K562 (cell line): Measurements from ENCODE around the gene SSTR5. TPM values are rescaled to one million over a fixed set of nuclear protein-coding genes. Genes with fewer than 3 reads are reported as not detected.

ENCODE experiments used
- ATAC-seq: fragments of 200-7000 bp; cut with Tn5 transposase; 3 replicates; pipeline ENCODE4 v1.9.1; 2020; ENCODE audit warnings: moderate library complexity
- BruUV-seq: library from RNA; stranded (reverse); fragments of 400-500 nt; replicated peaks from 2 replicates; lab custom pipeline; 2021; lab: Mats Ljungman, UMichigan
- CTCF ChIA-PET: fragments of 300-600 bp; formaldehyde crosslinking; extraction: SDS; loops from one replicate; lab custom pipeline; 2021; ENCODE audit warnings: low intra/inter-chr PET ratio; lab: Yijun Ruan, JAX
- POLR2A ChIA-PET: fragments of 300-600, 350-650 bp; sonication (Branson Sonifier 250); formaldehyde crosslinking; extraction: SDS; loops from one replicate; lab custom pipeline; 2021; ENCODE audit warnings: antibody characterized with exemption, inconsistent platforms; lab: Yijun Ruan, JAX
- DNase-seq, 4 experiments: peaks; one replicate each; pipeline versions ENCODE4 v3.0.0 to v3.0.0-alpha.2; 2011 to 2018; ENCODE audit warnings: low spot score in 3 of 4, mixed read lengths in 3 of 4; ENCODE audit errors: extremely low read depth in 1 of 4
- FAIRE-seq: peaks from 2 replicates; lab custom pipeline; 2011; peaks lifted over from hg19 to GRCh38; lab: Jason Lieb, UNC
- H2AFZ ChIP-seq: 2 replicates; pipeline ENCODE4 v1.6.0; 2011; ENCODE audit warnings: low read depth, low read length, control low read depth, inconsistent platforms
- H3K27ac ChIP-seq: fragments of 200-600 bp; 3 replicates; pipeline ENCODE4 v1.8.0; 2011; ENCODE audit warnings: low read depth, mild to moderate bottlenecking, control low read depth, inconsistent platforms, low read length, moderate library complexity, mixed read lengths; ENCODE audit errors: extremely low read depth
- H3K27me3 ChIP-seq, 2 experiments: fragments of 300-600 bp in 1 of 2; 2 replicates in 1 of 2; 3 replicates in 1 of 2; pipeline versions ENCODE4 v1.6.0 to v1.8.0; 2011; ENCODE audit warnings: inconsistent platforms in 2 of 2, low read length in 2 of 2, mild to moderate bottlenecking in 1 of 2, mixed read lengths in 1 of 2, moderate library complexity in 1 of 2; ENCODE audit not compliant: control insufficient read depth in 2 of 2, insufficient read depth in 2 of 2
- H3K36me3 ChIP-seq: fragments of 300-600 bp; 3 replicates; pipeline ENCODE4 v1.8.0; 2011; ENCODE audit warnings: mild to moderate bottlenecking, low read length, inconsistent platforms; ENCODE audit not compliant: control insufficient read depth, insufficient read depth
- H3K4me1 ChIP-seq, 2 experiments: fragments of 200-600 bp in 1 of 2; replicated peaks in 1 of 2; 2 replicates in 1 of 2; 3 replicates in 1 of 2; pipeline versions ENCODE4 v1.5.1 to v1.8.0; 2011; ENCODE audit warnings: inconsistent platforms in 2 of 2, low read length in 2 of 2, mild to moderate bottlenecking in 1 of 2, mixed read lengths in 1 of 2, moderate library complexity in 1 of 2; ENCODE audit not compliant: control insufficient read depth in 2 of 2, insufficient read depth in 2 of 2
- H3K4me2 ChIP-seq: 2 replicates; pipeline ENCODE4 v1.6.1; 2011; ENCODE audit warnings: low read length, control low read depth, inconsistent platforms, mixed read lengths; ENCODE audit not compliant: insufficient read depth
- H3K4me3 ChIP-seq: fragments of 200-600 bp; sonication (generic), shearing (Covaris generic); 2 replicates; pipeline ENCODE4 v1.5.1; 2016; ENCODE audit warnings: control low read depth, inconsistent platforms
- H3K79me2 ChIP-seq: fragments of 200-600 bp; 3 replicates; pipeline ENCODE4 v1.8.0; 2011; ENCODE audit warnings: low read length, inconsistent platforms; ENCODE audit not compliant: control insufficient read depth, insufficient read depth
- H3K9ac ChIP-seq, 2 experiments: 2 replicates each; pipeline versions ENCODE4 v1.6.0 to v1.6.1; 2011; ENCODE audit warnings: low read depth in 2 of 2, low read length in 2 of 2, control low read depth in 1 of 2, inconsistent platforms in 1 of 2, mild to moderate bottlenecking in 1 of 2, mixed read lengths in 1 of 2; ENCODE audit not compliant: insufficient read depth in 1 of 2
- H3K9me1 ChIP-seq: one replicate; pipeline ENCODE4 v1.6.0; 2011; ENCODE audit warnings: inconsistent platforms, mild to moderate bottlenecking, low read length, moderate library complexity; ENCODE audit not compliant: control insufficient read depth, insufficient read depth
- H3K9me3 ChIP-seq: replicated peaks from 2 replicates; pipeline ENCODE4 v1.5.1; 2011; ENCODE audit warnings: low read depth, low read length, inconsistent platforms; ENCODE audit not compliant: control insufficient read depth, insufficient read depth
- H4K20me1 ChIP-seq: replicated peaks from 2 replicates; pipeline ENCODE4 v1.6.1; 2011; ENCODE audit warnings: low read length, inconsistent platforms, mixed read lengths; ENCODE audit not compliant: control insufficient read depth, insufficient read depth
- BRD9 ChIP-seq: fragments of 450-650 bp; IDR thresholded peaks from 2 replicates; pipeline ENCODE4 v1.6.1; 2018; ENCODE audit warnings: low read depth; ENCODE audit not compliant: partially characterized antibody
- CBX2 ChIP-seq: fragments of 200-600 bp; sonication (generic); IDR thresholded peaks from one replicate; pipeline ENCODE4 v1.6.1; 2012; ENCODE audit warnings: mild to moderate bottlenecking, low read length, inconsistent platforms; ENCODE audit not compliant: insufficient read depth, poor library complexity, severe bottlenecking
- CXXC5 ChIP-seq: fragments of 250-450 bp; sonication (Bioruptor Pico); IDR thresholded peaks from 2 replicates; pipeline ENCODE4 v1.8.0; 2022; ENCODE audit warnings: inconsistent platforms, mild to moderate bottlenecking, moderate library complexity
- HEY1 ChIP-seq: fragments of 250-450 bp; sonication (Bioruptor Pico); IDR thresholded peaks from 2 replicates; pipeline ENCODE4 v1.5.0; 2020; ENCODE audit warnings: mild to moderate bottlenecking, moderate library complexity, borderline replicate concordance
- JUND ChIP-seq, 2 experiments: IDR thresholded peaks; 2 replicates in 1 of 2; 3 replicates in 1 of 2; pipeline ENCODE4 v1.6.1; 2011; ENCODE audit warnings: borderline replicate concordance in 2 of 2, low read depth in 2 of 2, low read length in 2 of 2, improper control_type of control experiment in 1 of 2, missing biosample characterization in 1 of 2, missing genetic modification characterization in 1 of 2, missing genetic modification reagents in 1 of 2
- MCM2 ChIP-seq: fragments of 450-650 bp; IDR thresholded peaks from 2 replicates; pipeline ENCODE4 v1.6.1; 2017; ENCODE audit warnings: low read depth, mild to moderate bottlenecking
- RREB1 ChIP-seq: fragments of 250-450 bp; sonication (Bioruptor Pico); IDR thresholded peaks from 2 replicates; pipeline ENCODE4 v1.4.0; 2020
- SMAD1 ChIP-seq: fragments of 150-350 bp; IDR thresholded peaks from 2 replicates; pipeline ENCODE4 v1.6.1; 2014; ENCODE audit warnings: low read length, low read depth; ENCODE audit not compliant: partially characterized antibody
- WGBS: fragments of 100-300 bp; shearing (Covaris generic); methylation state at CpG from one replicate; pipeline ENCODE4 v1.1.6; 2016; ENCODE audit warnings: low coverage, mixed read lengths; ENCODE audit not compliant: insufficient coverage; ENCODE audit errors: missing lambda C conversion rate; 5-methylcytosine and 5-hydroxymethylcytosine counted together
- in situ Hi-C: fragments of 300-500 bp; cut with MboI; formaldehyde crosslinking; loops from 4 replicates; pipeline ENCODE4 v1.15.0; 2018; ENCODE audit warnings: inconsistent platforms, mixed read lengths
- intact Hi-C: fragments of 100-400 bp; cut with micrococcal nuclease; formaldehyde crosslinking; loops from 2 replicates; pipeline ENCODE4 v1.14.2; 2022
- polyA plus RNA-seq, 8 experiments: library from polyadenylated mRNA; depleted of rRNA in 4 of 8; stranded (reverse) in 5 of 8; unstranded in 3 of 8; fragments of >200 nt; fragmentation: Nextera tagmentation in 2 of 8; fragmentation: Illumina TruSeq in 1 of 8; extraction: Ambion mirVana in 2 of 8; extraction: Trizol in 1 of 8; gene quantifications; 2 replicates each; pipeline versions ENCODE4 v1.2.1 to v1.2.3, GENCODE V29; 2011 to 2014; ENCODE audit warnings: inconsistent platforms in 1 of 8, missing spikeins in 1 of 8
- total RNA-seq, 7 experiments: library from RNA; depleted of rRNA in 6 of 7; stranded (reverse); fragments of >200 nt in 6 of 7; fragmentation: Illumina TruSeq in 2 of 7; extraction: Trizol in 2 of 7; gene quantifications; 2 replicates each; pipeline versions ENCODE4 v1.2.1 to v1.2.3, GENCODE V29; 2011 to 2021; ENCODE audit warnings: low replicate concordance in 1 of 7

The SSTR5 gene
- total and polyA plus RNA-seq, 9 of the 15 experiments (the other 6 are each of a cell fraction or from before 2014, with no cell fraction given), result not detected

DNA sequence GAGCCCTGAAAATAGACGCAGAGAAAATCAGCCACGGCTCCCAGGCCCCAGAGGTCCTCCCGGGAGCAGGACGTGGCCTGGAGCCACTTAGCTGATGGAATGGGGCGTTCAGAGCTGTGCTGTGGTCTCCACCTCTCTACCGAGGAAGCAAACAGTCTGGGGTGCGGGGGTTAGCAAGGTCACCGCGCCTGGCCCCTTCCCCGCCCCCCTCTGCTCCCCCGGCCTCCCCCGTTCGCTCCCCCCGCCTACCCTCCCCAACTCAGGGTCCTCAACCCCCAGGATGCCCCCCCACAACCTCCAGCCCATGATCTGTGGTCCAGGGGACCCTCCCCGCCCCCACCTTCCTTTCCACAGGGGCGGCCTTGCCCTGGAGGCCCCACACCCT, 44.1 kb downstream of the SSTR5 start:
- no peak overlapping the region for H3K27ac ChIP-seq
- intact Hi-C loops (no loop called here), in situ Hi-C loops (no loop called here)
- H3K9ac ChIP-seq, result no peak overlapping the region
- no TSS peak for BruUV-seq
- no peak for ATAC-seq
- H3K4me1 ChIP-seq, result peaks cover 0 to 69% of the 10 kb centered on the region in 2 experiments; a peak in 2 of 5 replicates
- H3K79me2 ChIP-seq, result no peaks in the 10 kb centered on the region
- CTCF ChIA-PET, result no interaction called here
- no peaks in the 10 kb centered on the region for H3K9me1 ChIP-seq
- FAIRE-seq, result no peak
- WGBS, result 4% methylated on average over 7 of the region's 16 CpGs
- no peak overlapping the region for H2AFZ ChIP-seq
- DNase-seq, result no peak
- no peaks in the 10 kb centered on the region for H3K9me3 ChIP-seq
- H3K36me3 ChIP-seq, result no peaks in the 10 kb centered on the region
- H3K27me3 ChIP-seq, result peaks cover 17 to 63% of the 10 kb centered on the region in 2 experiments; a peak in 3 of 5 replicates
- no peak overlapping the region for H3K4me3 ChIP-seq
- H3K4me2 ChIP-seq, result no peak overlapping the region
- peaks cover 11% of the 10 kb centered on the region for H4K20me1 ChIP-seq
- TF ChIP-seq BRD9 (no peak), SMAD1 (no peak), MCM2 (no peak), JUND (IDR thresholded peaks at IDR 0.05; ENCODE audit: borderline replicate concordance, low read depth, low read length) (no peak), JUND (tag; IDR thresholded peaks at IDR 0.05; ENCODE audit: borderline replicate concordance, low read depth, low read length) (no peak), CBX2 (no peak), HEY1 (CRISPR knock-in tag) (no peak), RREB1 (CRISPR knock-in tag) (no peak), CXXC5 (no peak)
- POLR2A ChIA-PET, result interaction anchor here (0.6 kb wide), 1 partner anchor 27 kb away, joined by 3 read pairs; no protein-coding TSS in a partner anchor
